DND-41 (cell line): Measurements from ENCODE around the gene SNAI3.
A peak's percentile ranks its signal among the peaks of the same experiment; 100 is the strongest.

ENCODE experiments used
- ATAC-seq: fragments of 200-7000 bp; cut with Tn5 transposase; 3 replicates; pipeline ENCODE4 v1.9.1; 2021; ENCODE audit warnings: low read depth; ENCODE audit not compliant: insufficient read depth
- DNase-seq: peaks from one replicate; pipeline ENCODE4 v3.0.0-alpha.2; 2020
- H2AFZ ChIP-seq: 2 replicates; pipeline ENCODE4 v1.6.0; 2012; ENCODE audit warnings: low read depth, low read length
- H3K27ac ChIP-seq: 2 replicates; pipeline ENCODE4 v1.5.1; 2012; ENCODE audit warnings: low read length, inconsistent platforms
- H3K27me3 ChIP-seq: fragments of 200-600 bp; sonication (generic); 2 replicates; pipeline ENCODE4 v1.6.0; 2012; ENCODE audit warnings: low read length, mild to moderate bottlenecking, inconsistent platforms; ENCODE audit not compliant: insufficient read depth, poor library complexity
- H3K36me3 ChIP-seq: 2 replicates; pipeline ENCODE4 v1.5.1; 2012; ENCODE audit warnings: low read length, inconsistent platforms; ENCODE audit not compliant: insufficient read depth
- H3K4me1 ChIP-seq: 2 replicates; pipeline ENCODE4 v1.5.1; 2012; ENCODE audit warnings: mild to moderate bottlenecking, low read length; ENCODE audit not compliant: insufficient read depth
- H3K4me2 ChIP-seq: 2 replicates; pipeline ENCODE4 v1.6.0; 2012; ENCODE audit warnings: mild to moderate bottlenecking, moderate library complexity, low read length, inconsistent platforms; ENCODE audit not compliant: insufficient read depth
- H3K4me3 ChIP-seq, 2 experiments: fragments of 200-600 bp in 1 of 2; shearing (Covaris generic) in 1 of 2; 2 replicates each; pipeline ENCODE4 v1.5.1; 2012 to 2016; ENCODE audit warnings: inconsistent platforms in 2 of 2, low read length in 2 of 2, mild to moderate bottlenecking in 2 of 2, low read depth in 1 of 2, moderate library complexity in 1 of 2
- H3K79me2 ChIP-seq: 2 replicates; pipeline ENCODE4 v1.6.0; 2012; ENCODE audit warnings: low read length, inconsistent platforms; ENCODE audit not compliant: insufficient read depth
- H3K9ac ChIP-seq: 2 replicates; pipeline ENCODE4 v1.6.0; 2012; ENCODE audit warnings: low read depth, mild to moderate bottlenecking, inconsistent platforms, low read length, moderate library complexity
- H3K9me3 ChIP-seq: 2 replicates; pipeline ENCODE4 v1.5.1; 2012; ENCODE audit warnings: low read length, moderate library complexity, mild to moderate bottlenecking, inconsistent platforms; ENCODE audit not compliant: insufficient read depth, severe bottlenecking
- H4K20me1 ChIP-seq: 2 replicates; pipeline ENCODE4 v1.6.0; 2012; ENCODE audit warnings: low read length; ENCODE audit not compliant: insufficient read depth
- EZH2 ChIP-seq: IDR thresholded peaks from 3 replicates; pipeline ENCODE4 v1.6.1; 2012; ENCODE audit warnings: borderline replicate concordance, low read depth, mild to moderate bottlenecking, moderate library complexity, low read length, inconsistent platforms; ENCODE audit not compliant: severe bottlenecking
- TF ChIP-seq, protein P1 (sequence below): IDR thresholded peaks from 2 replicates; pipeline ENCODE4 v1.5.1; 2012; ENCODE audit warnings: borderline replicate concordance, low read length, moderate library complexity, mild to moderate bottlenecking; ENCODE audit not compliant: poor library complexity, severe bottlenecking; ENCODE audit errors: extremely low read depth

The SNAI3 gene

DNA sequence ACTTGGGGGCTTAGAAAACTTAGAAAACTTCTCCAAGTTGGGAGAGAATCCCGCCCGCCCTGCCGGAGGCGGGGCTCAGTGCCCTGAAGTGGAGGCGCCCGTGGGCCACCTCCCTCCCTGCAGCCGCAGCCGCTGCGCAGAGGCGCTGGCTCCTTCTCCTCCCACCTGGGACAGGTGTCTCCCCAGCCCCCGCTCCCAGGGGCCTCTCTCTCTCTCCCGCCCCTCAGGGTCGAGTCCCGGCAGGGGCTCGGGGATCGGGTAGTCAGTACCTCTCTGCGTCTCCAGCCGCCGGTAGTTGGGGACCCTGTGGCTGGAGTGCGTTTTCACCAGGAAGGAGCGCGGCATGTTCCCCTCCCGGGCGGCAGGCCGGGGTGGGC is 257 bp downstream of the SNAI3 start:
- Histone ChIP-seq H3K4me2 (peak overlapping the region; percentile 68), H3K27ac (no peak overlapping the region), H3K9me3 (no peaks in the 10 kb centered on the region), H3K4me1 (peaks cover 15% of the 10 kb centered on the region), H3K36me3 (no peaks in the 10 kb centered on the region), H3K27me3 (peaks cover 20% of the 10 kb centered on the region), H3K4me3 (peak overlapping the region; percentile 16 to 50; a peak in 3 of 4 replicates), H4K20me1 (peaks cover 24% of the 10 kb centered on the region), H3K9ac (peak overlapping the region; percentile 30; the same call in 1 of the 2 replicates), H2AFZ (no peak overlapping the region), H3K79me2 (no peaks in the 10 kb centered on the region)
- DNase-seq (no peak), ATAC-seq (peak; percentile 51; the same call in 2 of the 3 replicates)
- peak; percentile 23 for TF ChIP-seq EZH2
- TF ChIP-seq, protein P1, sequence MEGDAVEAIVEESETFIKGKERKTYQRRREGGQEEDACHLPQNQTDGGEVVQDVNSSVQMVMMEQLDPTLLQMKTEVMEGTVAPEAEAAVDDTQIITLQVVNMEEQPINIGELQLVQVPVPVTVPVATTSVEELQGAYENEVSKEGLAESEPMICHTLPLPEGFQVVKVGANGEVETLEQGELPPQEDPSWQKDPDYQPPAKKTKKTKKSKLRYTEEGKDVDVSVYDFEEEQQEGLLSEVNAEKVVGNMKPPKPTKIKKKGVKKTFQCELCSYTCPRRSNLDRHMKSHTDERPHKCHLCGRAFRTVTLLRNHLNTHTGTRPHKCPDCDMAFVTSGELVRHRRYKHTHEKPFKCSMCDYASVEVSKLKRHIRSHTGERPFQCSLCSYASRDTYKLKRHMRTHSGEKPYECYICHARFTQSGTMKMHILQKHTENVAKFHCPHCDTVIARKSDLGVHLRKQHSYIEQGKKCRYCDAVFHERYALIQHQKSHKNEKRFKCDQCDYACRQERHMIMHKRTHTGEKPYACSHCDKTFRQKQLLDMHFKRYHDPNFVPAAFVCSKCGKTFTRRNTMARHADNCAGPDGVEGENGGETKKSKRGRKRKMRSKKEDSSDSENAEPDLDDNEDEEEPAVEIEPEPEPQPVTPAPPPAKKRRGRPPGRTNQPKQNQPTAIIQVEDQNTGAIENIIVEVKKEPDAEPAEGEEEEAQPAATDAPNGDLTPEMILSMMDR, result no peak

DNA sequence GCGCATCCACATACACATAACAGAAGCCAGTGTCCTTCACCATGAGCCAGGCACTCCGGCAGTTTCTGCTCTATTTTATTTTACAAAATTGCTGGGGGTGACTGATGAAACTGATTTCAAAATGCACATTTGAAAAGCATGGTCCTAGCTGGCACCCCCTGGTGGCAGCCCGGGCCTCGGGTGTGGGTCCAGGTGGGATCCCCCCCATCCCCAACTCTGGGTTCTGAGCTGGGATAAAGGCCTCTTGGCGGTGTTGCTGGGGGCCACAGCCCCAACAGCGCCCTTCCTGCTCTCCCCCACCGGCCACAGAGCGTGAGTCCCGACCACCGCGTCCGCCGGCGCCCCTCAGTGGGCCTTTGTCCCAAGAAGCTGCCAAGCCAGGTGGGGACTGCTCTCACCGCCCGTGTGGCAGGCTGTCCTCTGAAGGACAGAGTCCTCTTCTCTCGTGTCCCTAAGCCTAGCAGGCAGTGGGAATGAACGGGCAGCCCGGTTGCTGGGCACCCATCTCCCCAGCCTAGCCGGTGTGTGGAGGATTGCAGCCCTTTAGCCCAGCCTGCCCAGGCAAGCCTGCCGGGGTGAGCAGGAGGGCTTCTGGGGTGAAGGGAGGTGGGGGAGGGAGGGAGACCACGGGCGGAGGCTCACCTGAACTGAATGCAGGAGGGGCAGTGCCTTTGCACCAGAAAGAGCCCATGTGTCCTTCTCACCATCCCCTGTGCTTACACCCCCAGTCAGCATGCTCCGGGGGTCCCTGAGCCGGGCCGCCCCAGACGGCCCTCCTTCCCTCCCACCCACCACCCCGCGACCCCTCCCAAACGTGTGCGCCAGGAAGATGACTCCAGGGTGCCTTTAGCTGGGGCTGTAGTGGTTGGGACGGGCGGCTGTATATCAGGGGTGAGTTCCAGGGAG is 898 bp downstream of the SNAI3 start:
- Histone ChIP-seq H2AFZ (no peak overlapping the region), H3K4me3 (peak overlapping the region in 1 of 2 experiments; percentile 50; a peak in 3 of 4 replicates), H4K20me1 (peaks cover 24% of the 10 kb centered on the region), H3K36me3 (no peaks in the 10 kb centered on the region), H3K4me2 (peak overlapping the region; percentile 68), H3K4me1 (peaks cover 15% of the 10 kb centered on the region), H3K9ac (peak overlapping the region; percentile 30; the same call in 1 of the 2 replicates), H3K27ac (no peak overlapping the region), H3K27me3 (peaks cover 20% of the 10 kb centered on the region), H3K9me3 (no peaks in the 10 kb centered on the region), H3K79me2 (no peaks in the 10 kb centered on the region)
- ATAC-seq, result no peak
- peak; percentile 31 for DNase-seq
- TF ChIP-seq EZH2, result no peak
- TF ChIP-seq, protein P1, result peak; percentile 59

DNA sequence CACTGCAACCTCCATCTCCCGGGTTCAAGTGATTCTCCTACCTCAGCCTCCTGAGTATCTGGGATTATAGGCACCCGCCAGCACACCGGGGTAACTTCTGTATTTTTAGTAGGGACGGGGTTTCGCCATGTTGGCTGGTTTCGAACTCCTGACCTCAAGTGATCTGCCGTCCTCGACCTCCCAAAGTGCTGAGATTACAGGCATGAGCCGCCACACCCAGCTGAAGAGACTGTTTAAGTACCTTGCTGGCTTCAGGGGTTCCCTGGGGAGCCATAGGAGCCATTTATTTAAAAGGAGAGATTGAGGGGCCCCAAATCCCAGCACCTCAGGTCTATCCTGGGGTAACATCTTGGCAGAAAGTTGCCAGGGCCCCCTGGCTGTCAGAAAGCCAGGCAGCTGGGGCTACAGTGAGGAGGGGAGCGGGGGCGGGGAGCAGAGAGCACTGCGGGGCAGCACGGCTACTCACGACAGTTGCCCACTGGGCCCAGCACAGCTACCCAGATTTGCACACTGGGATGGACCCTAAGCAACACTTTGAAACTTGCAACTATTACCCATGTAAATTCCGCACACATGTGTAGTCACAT is 1.6 kb downstream of the SNAI3 start:
- no peak overlapping the region for H3K4me3 ChIP-seq
- H3K36me3 ChIP-seq, result no peaks in the 10 kb centered on the region
- peaks cover 20% of the 10 kb centered on the region for H3K27me3 ChIP-seq
- no peaks in the 10 kb centered on the region for H3K9me3 ChIP-seq
- ATAC-seq (no peak), DNase-seq (no peak)
- H2AFZ ChIP-seq, result no peak overlapping the region
- no peaks in the 10 kb centered on the region for H3K79me2 ChIP-seq
- no peak for TF ChIP-seq EZH2
- TF ChIP-seq, protein P1, result no peak
- no peak overlapping the region for H3K4me2 ChIP-seq
- peaks cover 24% of the 10 kb centered on the region for H4K20me1 ChIP-seq
- H3K9ac ChIP-seq, result no peak overlapping the region
- H3K27ac ChIP-seq, result no peak overlapping the region
- peaks cover 15% of the 10 kb centered on the region for H3K4me1 ChIP-seq
